Stimulated activated naive CD8-positive, alpha-beta T cell treated with anti-CD3 and anti-CD28 coated beads, Interleukin-15, Interleukin-2, amounts not matched to agents 100 U/mL and 50 U/mL, for 24 hours (primary cell): ENCODE measurements around the gene NKX2-8.
"Not testable (repeated sequence)": the region's sequence is repeated elsewhere in the genome, so short reads cannot be mapped to it uniquely, and the experiment has no call there.

ENCODE experiments used
- ATAC-seq: fragments of 150-1000 bp; cut with Tn5 transposase; one replicate; pipeline ENCODE4 v1.10.0; 2021
- DNase-seq: peaks from one replicate; pipeline ENCODE4 v3.0.0; 2021

The NKX2-8 gene

GRCh38 chr14:36580141-36580855, 2.1 kb downstream of the NKX2-8 start:
- no peak for DNase-seq
- ATAC-seq = no peak

GRCh38 chr14:36579573-36580140, 2.8 kb downstream of the NKX2-8 start:
- DNase-seq (no peak), ATAC-seq (no peak)

- DNase-seq (no peak), ATAC-seq (no peak)
These were observed 3.3 kb downstream of the NKX2-8 start for GRCh38 chr14:36579001-36579555.

- ATAC-seq = no peak
- DNase-seq = no peak
These were observed 12.3 kb downstream of the NKX2-8 start for GRCh38 chr14:36570065-36570464.

- DNase-seq (peak; percentile 50), ATAC-seq (no peak)
These were observed 25.5 kb downstream of the NKX2-8 start for GRCh38 chr14:36556811-36557433.

GRCh38 chr14:36555998-36556743, 26.2 kb downstream of the NKX2-8 start:
- DNase-seq = no peak
- no peak for ATAC-seq

- ATAC-seq (no peak), DNase-seq (peak; percentile 4)
These were observed 28.7 kb downstream of the NKX2-8 start for GRCh38 chr14:36553656-36554260.

GRCh38 chr14:36550899-36551298, 31.5 kb downstream of the NKX2-8 start:
- ATAC-seq = no peak

GRCh38 chr14:36544280-36544679, 38.1 kb downstream of the NKX2-8 start:
- not testable (repeated sequence) for DNase-seq, ATAC-seq

More at GRCh38 chr14:36550899-36551298, 31.5 kb downstream of the NKX2-8 start:
- DNase-seq = no peak

GRCh38 chr14:36538051-36538450, 44.4 kb downstream of the NKX2-8 start:
- DNase-seq = no peak
- no peak for ATAC-seq
